Ishikawa (cell line): Measurements from ENCODE around the gene MYO9B.

Experiments used
- CEBPB ChIP-seq: IDR thresholded peaks from 2 replicates; pipeline ENCODE4 v1.6.1; 2012
- CREB1 ChIP-seq: IDR thresholded peaks from 2 replicates; pipeline ENCODE4 v1.6.1; 2012; ENCODE audit warnings: low read depth
- EGR1 ChIP-seq: IDR thresholded peaks from 2 replicates; pipeline ENCODE4 v1.6.1; 2012
- EP300 ChIP-seq: IDR thresholded peaks from 2 replicates; pipeline ENCODE4 v1.6.1; 2012; ENCODE audit warnings: borderline replicate concordance
- FOXM1 ChIP-seq: IDR thresholded peaks from 2 replicates; pipeline ENCODE4 v1.6.1; 2012; ENCODE audit warnings: low read depth, borderline replicate concordance
- NFIC ChIP-seq: IDR thresholded peaks from 2 replicates; pipeline ENCODE4 v1.6.1; 2012
- RAD21 ChIP-seq: IDR thresholded peaks from 2 replicates; pipeline ENCODE4 v1.6.1; 2012; ENCODE audit warnings: low read depth
- TAF1 ChIP-seq: IDR thresholded peaks from 2 replicates; pipeline ENCODE4 v1.6.1; 2012; ENCODE audit warnings: low read depth, mild to moderate bottlenecking
- TCF12 ChIP-seq: IDR thresholded peaks from 2 replicates; pipeline ENCODE4 v1.6.1; 2012; ENCODE audit warnings: low read depth
- TEAD4 ChIP-seq: IDR thresholded peaks from 2 replicates; pipeline ENCODE4 v1.6.1; 2012
- YY1 ChIP-seq: IDR thresholded peaks from 2 replicates; pipeline ENCODE4 v1.6.1; 2012; ENCODE audit warnings: low read depth
- ZBTB7A ChIP-seq: IDR thresholded peaks from 2 replicates; pipeline ENCODE4 v1.6.1; 2012; ENCODE audit warnings: low read depth
- TF ChIP-seq, protein P1 (sequence below): IDR thresholded peaks from 2 replicates; pipeline ENCODE4 v1.6.1; 2012
- TF ChIP-seq, protein P2 (sequence below): IDR thresholded peaks from 2 replicates; pipeline ENCODE4 v1.6.1; 2012
- TF ChIP-seq, protein P3 (sequence below): IDR thresholded peaks from 2 replicates; pipeline ENCODE4 v1.6.1; 2012; ENCODE audit warnings: low read depth, mild to moderate bottlenecking

The MYO9B gene

DNA sequence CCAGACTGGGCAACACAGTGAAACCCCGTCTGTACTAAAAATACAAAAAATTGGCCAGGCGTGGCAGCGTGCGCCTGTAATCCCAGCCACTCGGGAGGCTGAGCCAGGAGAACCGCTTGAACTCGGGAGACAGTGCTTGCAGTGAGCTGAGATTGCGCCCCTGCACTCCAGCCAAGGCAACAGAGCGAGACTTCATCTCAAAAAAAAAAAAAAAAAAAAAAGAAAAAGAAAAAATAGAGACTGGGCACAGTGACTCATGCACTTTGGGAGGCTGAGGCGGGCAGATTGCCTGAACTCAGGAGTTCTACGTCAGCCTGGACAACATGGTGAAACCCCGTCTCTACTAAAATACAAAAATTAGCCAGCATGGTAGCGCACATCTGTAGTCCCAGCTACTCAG lies 69.2 kb downstream of the MYO9B start:
- TF ChIP-seq EP300 (peak; percentile 61; the same call in 1 of the 2 replicates), NFIC (peak; percentile 57), ZBTB7A (0 out of 2 replicates have a peak, but pooled peaks have one; percentile 35)
- TF ChIP-seq, protein P1, sequence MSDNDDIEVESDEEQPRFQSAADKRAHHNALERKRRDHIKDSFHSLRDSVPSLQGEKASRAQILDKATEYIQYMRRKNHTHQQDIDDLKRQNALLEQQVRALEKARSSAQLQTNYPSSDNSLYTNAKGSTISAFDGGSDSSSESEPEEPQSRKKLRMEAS: 0 out of 2 replicates have a peak, but pooled peaks have one; percentile 15

DNA sequence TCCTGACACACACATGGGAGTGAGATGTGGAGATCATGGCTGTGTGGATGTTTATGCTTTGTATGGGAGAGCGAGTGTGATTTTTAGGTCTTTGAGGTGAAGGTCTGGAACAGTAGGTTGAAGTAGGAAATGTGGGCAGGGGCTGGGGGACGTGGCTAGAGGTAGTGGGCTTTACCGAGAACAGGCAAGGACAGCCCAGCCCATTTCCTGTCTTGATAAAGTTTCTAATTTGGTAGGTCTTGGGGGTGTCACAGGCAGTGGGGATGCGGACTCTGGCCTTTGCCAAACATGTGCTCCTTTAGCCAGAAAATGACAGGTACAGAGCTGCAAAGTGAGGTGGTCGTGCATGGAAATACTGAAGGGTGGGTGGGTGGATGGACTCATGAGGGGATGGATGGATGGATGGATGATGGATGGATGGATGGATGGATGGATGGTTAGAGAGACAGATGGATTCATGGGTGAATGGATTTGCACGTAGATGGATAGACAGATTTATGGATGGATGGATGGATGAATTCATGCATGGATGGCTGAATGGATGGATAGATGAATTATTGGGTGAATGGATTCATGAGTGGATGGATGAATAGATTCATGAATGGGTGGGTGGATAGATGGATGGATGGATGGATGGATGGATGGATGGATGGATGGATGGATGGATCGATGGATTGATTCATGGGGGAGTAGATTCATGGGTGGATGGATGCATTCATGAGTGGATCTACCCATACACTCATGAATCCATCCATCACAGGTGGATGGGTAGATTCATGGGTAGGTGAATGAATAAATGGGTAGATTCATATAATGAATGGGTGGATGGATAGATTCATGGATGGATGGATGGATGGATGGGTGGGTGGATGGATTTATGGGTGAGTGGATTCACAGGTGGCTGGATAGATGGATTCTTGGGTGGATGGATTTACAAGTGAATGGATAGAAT lies 70.2 kb downstream of the MYO9B start:
- TF ChIP-seq TAF1 (no peak), CEBPB (no peak), EGR1 (no peak), EP300 (no peak), TCF12 (no peak), CREB1 (no peak), ZBTB7A (no peak), YY1 (no peak), TEAD4 (no peak), NFIC (no peak)
- TF ChIP-seq, protein P2, sequence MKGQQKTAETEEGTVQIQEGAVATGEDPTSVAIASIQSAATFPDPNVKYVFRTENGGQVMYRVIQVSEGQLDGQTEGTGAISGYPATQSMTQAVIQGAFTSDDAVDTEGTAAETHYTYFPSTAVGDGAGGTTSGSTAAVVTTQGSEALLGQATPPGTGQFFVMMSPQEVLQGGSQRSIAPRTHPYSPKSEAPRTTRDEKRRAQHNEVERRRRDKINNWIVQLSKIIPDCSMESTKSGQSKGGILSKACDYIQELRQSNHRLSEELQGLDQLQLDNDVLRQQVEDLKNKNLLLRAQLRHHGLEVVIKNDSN: no peak
- TF ChIP-seq, protein P3, sequence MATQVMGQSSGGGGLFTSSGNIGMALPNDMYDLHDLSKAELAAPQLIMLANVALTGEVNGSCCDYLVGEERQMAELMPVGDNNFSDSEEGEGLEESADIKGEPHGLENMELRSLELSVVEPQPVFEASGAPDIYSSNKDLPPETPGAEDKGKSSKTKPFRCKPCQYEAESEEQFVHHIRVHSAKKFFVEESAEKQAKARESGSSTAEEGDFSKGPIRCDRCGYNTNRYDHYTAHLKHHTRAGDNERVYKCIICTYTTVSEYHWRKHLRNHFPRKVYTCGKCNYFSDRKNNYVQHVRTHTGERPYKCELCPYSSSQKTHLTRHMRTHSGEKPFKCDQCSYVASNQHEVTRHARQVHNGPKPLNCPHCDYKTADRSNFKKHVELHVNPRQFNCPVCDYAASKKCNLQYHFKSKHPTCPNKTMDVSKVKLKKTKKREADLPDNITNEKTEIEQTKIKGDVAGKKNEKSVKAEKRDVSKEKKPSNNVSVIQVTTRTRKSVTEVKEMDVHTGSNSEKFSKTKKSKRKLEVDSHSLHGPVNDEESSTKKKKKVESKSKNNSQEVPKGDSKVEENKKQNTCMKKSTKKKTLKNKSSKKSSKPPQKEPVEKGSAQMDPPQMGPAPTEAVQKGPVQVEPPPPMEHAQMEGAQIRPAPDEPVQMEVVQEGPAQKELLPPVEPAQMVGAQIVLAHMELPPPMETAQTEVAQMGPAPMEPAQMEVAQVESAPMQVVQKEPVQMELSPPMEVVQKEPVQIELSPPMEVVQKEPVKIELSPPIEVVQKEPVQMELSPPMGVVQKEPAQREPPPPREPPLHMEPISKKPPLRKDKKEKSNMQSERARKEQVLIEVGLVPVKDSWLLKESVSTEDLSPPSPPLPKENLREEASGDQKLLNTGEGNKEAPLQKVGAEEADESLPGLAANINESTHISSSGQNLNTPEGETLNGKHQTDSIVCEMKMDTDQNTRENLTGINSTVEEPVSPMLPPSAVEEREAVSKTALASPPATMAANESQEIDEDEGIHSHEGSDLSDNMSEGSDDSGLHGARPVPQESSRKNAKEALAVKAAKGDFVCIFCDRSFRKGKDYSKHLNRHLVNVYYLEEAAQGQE: no peak
- TF ChIP-seq, protein P1: no peak

DNA sequence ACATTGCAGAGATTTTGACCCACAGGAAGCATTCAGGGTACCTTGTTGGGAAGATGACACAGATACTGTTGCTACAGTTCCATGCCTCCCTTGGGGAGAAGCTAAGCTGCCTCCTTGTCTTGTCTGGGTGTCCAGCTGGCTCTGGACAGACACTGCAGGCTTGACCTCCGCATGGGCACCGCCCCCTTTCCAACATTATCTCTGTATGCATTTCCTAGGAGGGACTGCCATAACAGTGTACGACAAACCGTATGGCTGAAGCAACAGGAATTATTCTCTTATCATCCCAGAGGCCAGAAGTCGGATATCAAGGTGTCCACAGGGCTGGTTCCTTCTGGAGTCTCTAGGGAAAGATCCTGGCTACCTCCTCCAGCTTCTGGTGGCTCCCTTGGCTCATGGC lies 72.6 kb downstream of the MYO9B start:
- TF ChIP-seq TEAD4: no peak
- no peak for TF ChIP-seq EGR1
- no peak for TF ChIP-seq YY1
- TF ChIP-seq RAD21: no peak
- no peak for TF ChIP-seq TAF1
- TF ChIP-seq, protein P2: no peak
- TF ChIP-seq CREB1: no peak
- TF ChIP-seq TCF12: no peak
- TF ChIP-seq FOXM1: no peak
- TF ChIP-seq, protein P3: no peak
- TF ChIP-seq, protein P1: no peak
- no peak for TF ChIP-seq NFIC
- TF ChIP-seq CEBPB: no peak
- TF ChIP-seq EP300: no peak
- TF ChIP-seq ZBTB7A: no peak

DNA sequence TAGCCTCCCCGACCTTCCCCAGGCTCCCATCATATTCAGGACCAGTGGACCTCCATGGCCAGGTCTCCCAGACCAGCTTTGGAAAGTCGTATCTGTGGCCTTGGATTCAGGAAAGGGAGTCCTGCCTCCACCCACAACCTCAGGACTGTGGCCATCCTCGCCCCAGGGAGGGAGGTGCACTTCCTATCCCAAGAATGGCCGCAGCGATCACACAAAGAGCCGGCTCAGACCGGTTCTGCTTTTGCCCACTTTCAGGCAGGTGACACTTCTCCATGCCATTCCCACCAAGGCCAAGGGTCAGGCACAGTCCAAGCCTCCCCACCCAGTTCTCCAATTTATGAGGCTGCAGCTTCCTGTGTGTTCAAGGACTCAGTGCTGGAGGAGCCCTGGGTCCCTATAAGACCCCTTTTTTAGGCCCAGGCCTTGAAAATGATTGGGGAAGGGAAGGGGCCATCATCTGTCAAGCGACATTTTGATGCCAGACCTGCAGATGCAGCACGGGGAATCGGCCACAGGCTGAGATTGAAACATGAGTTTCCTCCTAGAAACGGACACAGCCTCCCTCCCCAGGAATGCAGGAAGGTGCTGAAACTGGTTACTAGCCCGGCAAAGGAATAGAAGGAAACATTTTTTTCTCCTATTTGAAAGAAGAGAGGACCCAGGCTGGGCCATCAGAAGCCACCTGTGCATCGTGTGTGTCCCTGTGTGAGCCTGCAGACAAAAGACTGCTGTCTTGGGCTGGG lies 74.0 kb downstream of the MYO9B start:
- TF ChIP-seq FOXM1 (no peak), EP300 (no peak), CEBPB (no peak), EGR1 (no peak), ZBTB7A (no peak), TEAD4 (peak; percentile 57; the same call in 1 of the 2 replicates)
- TF ChIP-seq, protein P1: no peak
- TF ChIP-seq, protein P2: no peak
- TF ChIP-seq, protein P3: no peak
